PC-9 (cell line): ENCODE data around the gene KCNJ3. TPM values are rescaled to one million over a fixed set of nuclear protein-coding genes. Genes with fewer than 3 reads are reported as not detected.

ENCODE experiments used
- Bru-seq: library from RNA; stranded (reverse); fragments of 400-500 nt; gene quantifications from one replicate; lab custom pipeline; 2021; lab: Mats Ljungman, UMichigan
- BruChase-seq, 2 experiments: library from RNA; stranded (reverse); fragments of 400-500 nt; gene quantifications; one replicate each; lab custom pipeline; 2021; lab: Mats Ljungman, UMichigan
- BruUV-seq: library from RNA; stranded (reverse); fragments of 400-500 nt; replicated peaks from 2 replicates; lab custom pipeline; 2021; lab: Mats Ljungman, UMichigan
- CTCF ChIA-PET: fragments of 300-600 bp; sonication (Branson Sonifier 250); formaldehyde crosslinking; loops from one replicate; lab custom pipeline; 2022; ENCODE audit warnings: antibody characterized with exemption; lab: Charles Lee
- POLR2A ChIA-PET: fragments of 300-600 bp; sonication (Branson Sonifier 250); formaldehyde crosslinking; loops from one replicate; lab custom pipeline; 2022; ENCODE audit warnings: antibody characterized with exemption; ENCODE audit not compliant: unreplicated experiment; lab: Charles Lee
- DNase-seq, 2 experiments: peaks; one replicate each; pipeline versions ENCODE4 v3.0.0 to v3.0.0-alpha.2; 2015 to 2022; ENCODE audit warnings: mixed read lengths in 1 of 2
- H2AFZ ChIP-seq: fragments of 200-600 bp; sonication (generic); 2 replicates; pipeline ENCODE4 v1.8.1; 2017; ENCODE audit warnings: antibody characterized with exemption
- H3F3A ChIP-seq: fragments of 200-600 bp; sonication (generic); 2 replicates; pipeline ENCODE4 v1.8.1; 2017; ENCODE audit warnings: antibody characterized with exemption, mild to moderate bottlenecking, low read depth; ENCODE audit not compliant: insufficient read depth
- H3K27ac ChIP-seq: fragments of 200-600 bp; sonication (generic); 2 replicates; pipeline ENCODE4 v1.6.1; 2016; ENCODE audit warnings: mixed run types
- H3K27me3 ChIP-seq: fragments of 200-600 bp; sonication (generic); 2 replicates; pipeline ENCODE4 v1.6.1; 2016; ENCODE audit warnings: low read depth, mixed run types; ENCODE audit not compliant: insufficient read depth
- H3K36me3 ChIP-seq: fragments of 200-600 bp; sonication (generic); 2 replicates; pipeline ENCODE4 v1.6.1; 2016; ENCODE audit warnings: low read depth, mixed run types
- H3K4me1 ChIP-seq: fragments of 200-600 bp; sonication (generic); replicated peaks from 2 replicates; pipeline ENCODE4 v1.6.1; 2016; ENCODE audit warnings: mixed run types; ENCODE audit not compliant: insufficient read depth
- H3K4me2 ChIP-seq: fragments of 200-600 bp; sonication (generic); 2 replicates; pipeline ENCODE4 v1.6.1; 2017; ENCODE audit warnings: mixed run types
- H3K4me3 ChIP-seq: fragments of 200-600 bp; sonication (generic); 2 replicates; pipeline ENCODE4 v1.6.1; 2016; ENCODE audit warnings: mixed run types
- H3K79me2 ChIP-seq: fragments of 200-600 bp; sonication (generic); 2 replicates; pipeline ENCODE4 v1.6.1; 2017; ENCODE audit warnings: low read depth, mixed run types
- H3K9me2 ChIP-seq: fragments of 200-600 bp; sonication (generic); 2 replicates; pipeline ENCODE4 v1.8.1; 2017; ENCODE audit warnings: mild to moderate bottlenecking; ENCODE audit not compliant: insufficient read depth
- H3K9me3 ChIP-seq: fragments of 200-600 bp; sonication (generic); 2 replicates; pipeline ENCODE4 v1.8.1; 2016; ENCODE audit warnings: low read depth; ENCODE audit not compliant: insufficient read depth
- H4K20me1 ChIP-seq: fragments of 200-600 bp; sonication (generic); 2 replicates; pipeline ENCODE4 v1.8.1; 2017; ENCODE audit not compliant: insufficient read depth
- EZH2 ChIP-seq: fragments of 200-600 bp; sonication (generic); IDR thresholded peaks from 2 replicates; pipeline ENCODE4 v1.8.0; 2017; ENCODE audit warnings: antibody characterized with exemption, low read depth
- intact Hi-C: fragments of 100-400 bp; cut with micrococcal nuclease; formaldehyde crosslinking; loops from one replicate; pipeline ENCODE4 v1.10.0; 2022; ENCODE audit not compliant: unreplicated experiment
- long read RNA-seq: library from polyadenylated mRNA; stranded (forward); transcript quantifications from one replicate; pipeline ENCODE4 v2.0.0, GENCODE V29; 2022
- total RNA-seq: library from RNA; stranded (reverse); gene quantifications from 2 replicates; pipeline ENCODE4 v1.2.3, GENCODE V29; 2021
- TF ChIP-seq, protein P1 (sequence below): fragments of 200-600 bp; sonication (generic); conservative IDR thresholded peaks from 2 replicates; pipeline ENCODE4 v1.6.1; 2017; ENCODE audit warnings: mixed run types, antibody characterized with exemption, mild to moderate bottlenecking, moderate library complexity

KCNJ3 gene, protein sequence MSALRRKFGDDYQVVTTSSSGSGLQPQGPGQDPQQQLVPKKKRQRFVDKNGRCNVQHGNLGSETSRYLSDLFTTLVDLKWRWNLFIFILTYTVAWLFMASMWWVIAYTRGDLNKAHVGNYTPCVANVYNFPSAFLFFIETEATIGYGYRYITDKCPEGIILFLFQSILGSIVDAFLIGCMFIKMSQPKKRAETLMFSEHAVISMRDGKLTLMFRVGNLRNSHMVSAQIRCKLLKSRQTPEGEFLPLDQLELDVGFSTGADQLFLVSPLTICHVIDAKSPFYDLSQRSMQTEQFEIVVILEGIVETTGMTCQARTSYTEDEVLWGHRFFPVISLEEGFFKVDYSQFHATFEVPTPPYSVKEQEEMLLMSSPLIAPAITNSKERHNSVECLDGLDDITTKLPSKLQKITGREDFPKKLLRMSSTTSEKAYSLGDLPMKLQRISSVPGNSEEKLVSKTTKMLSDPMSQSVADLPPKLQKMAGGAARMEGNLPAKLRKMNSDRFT
- total RNA-seq (not detected in 2 replicates), Bru-seq, nascent RNA (percentile 1 among the genes with signal in this experiment), BruChase-seq, experiment 1, labeled RNA remaining after a 2-hour chase (percentile 3 among the genes with signal in this experiment), BruChase-seq, experiment 2, labeled RNA remaining after a 6-hour chase (percentile 1 among the genes with signal in this experiment)
- long read RNA-seq: 0 reads

DNA sequence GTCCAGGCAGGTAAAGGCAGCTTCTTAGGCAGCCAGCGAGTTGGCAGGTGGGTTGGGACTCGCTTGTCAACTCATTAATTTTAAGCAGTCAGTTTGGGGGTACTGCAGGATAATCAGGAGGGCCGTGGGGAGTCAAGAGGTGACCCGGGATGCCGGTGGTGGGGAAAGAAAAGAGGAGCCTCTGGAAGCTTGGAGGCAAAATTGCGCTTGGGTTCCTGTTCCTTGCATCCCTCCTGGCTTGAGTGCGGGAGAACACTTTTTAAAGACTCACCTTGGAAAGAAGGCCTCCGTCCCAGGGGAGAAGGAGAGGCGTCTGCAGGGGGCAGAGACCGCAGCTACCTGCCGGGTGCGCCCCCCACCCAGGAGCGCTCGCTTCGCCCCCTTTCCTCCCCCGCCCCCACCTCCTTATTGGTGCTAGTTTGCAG lies at the start of gene KCNJ3:
Gene KCNJ3 (plus strand): TSS at position 400 of the 425 bp plus-strand sequence. CDS start 81 bp downstream, outside the sequence.
- Histone ChIP-seq H3K9me2 (no peaks in the 10 kb centered on the region), H4K20me1 (no peaks in the 10 kb centered on the region), H3K9me3 (no peaks in the 10 kb centered on the region), H3K4me2 (peak within 1 kb of the TSS; percentile 28; the same call in 1 of the 2 replicates), H3K27ac (no peak within 1 kb of the TSS), H3K27me3 (no peaks in the 10 kb centered on the region), H3K4me1 (no peaks in the 10 kb centered on the region), H3K79me2 (no peaks in the 10 kb centered on the region), H2AFZ (peak within 1 kb of the TSS; percentile 55; the same call in 1 of the 2 replicates), H3F3A (no peaks in the 10 kb centered on the region), H3K36me3 (no peaks in the 10 kb centered on the region), H3K4me3 (no peak within 1 kb of the TSS)
- BruUV-seq: no TSS peak
- CTCF ChIA-PET: no interaction called here
- no peak for DNase-seq
- POLR2A ChIA-PET: no interaction called here
- intact Hi-C loops: no loop called here
- TF ChIP-seq EZH2: no peak
- TF ChIP-seq, protein P1, sequence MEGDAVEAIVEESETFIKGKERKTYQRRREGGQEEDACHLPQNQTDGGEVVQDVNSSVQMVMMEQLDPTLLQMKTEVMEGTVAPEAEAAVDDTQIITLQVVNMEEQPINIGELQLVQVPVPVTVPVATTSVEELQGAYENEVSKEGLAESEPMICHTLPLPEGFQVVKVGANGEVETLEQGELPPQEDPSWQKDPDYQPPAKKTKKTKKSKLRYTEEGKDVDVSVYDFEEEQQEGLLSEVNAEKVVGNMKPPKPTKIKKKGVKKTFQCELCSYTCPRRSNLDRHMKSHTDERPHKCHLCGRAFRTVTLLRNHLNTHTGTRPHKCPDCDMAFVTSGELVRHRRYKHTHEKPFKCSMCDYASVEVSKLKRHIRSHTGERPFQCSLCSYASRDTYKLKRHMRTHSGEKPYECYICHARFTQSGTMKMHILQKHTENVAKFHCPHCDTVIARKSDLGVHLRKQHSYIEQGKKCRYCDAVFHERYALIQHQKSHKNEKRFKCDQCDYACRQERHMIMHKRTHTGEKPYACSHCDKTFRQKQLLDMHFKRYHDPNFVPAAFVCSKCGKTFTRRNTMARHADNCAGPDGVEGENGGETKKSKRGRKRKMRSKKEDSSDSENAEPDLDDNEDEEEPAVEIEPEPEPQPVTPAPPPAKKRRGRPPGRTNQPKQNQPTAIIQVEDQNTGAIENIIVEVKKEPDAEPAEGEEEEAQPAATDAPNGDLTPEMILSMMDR: no peak

DNA sequence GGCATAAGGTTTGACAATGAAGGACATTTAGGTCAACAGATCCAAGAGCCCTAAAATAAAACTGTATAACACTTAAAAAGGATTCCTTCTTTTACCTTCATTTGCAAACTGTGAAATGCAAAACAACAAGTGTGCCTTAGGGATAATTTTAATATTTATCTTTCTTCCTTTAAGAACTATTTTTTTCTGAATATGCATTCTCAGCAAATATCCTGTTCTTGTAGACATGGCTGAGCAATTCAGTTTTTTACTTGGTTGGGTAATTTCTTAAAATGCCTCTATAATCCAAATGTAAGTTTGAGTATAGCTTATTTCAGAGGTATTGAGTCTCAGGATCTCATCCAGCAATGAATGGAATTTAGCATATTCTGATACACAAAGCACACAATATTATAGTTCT lies 43.0 kb upstream of the KCNJ3 start:
- POLR2A ChIA-PET: no interaction called here
- TF ChIP-seq, protein P1: no peak
- no peak for TF ChIP-seq EZH2
- Histone ChIP-seq H3K36me3 (no peaks in the 10 kb centered on the region), H3K4me3 (no peak overlapping the region), H3K4me1 (no peaks in the 10 kb centered on the region), H3F3A (no peaks in the 10 kb centered on the region), H3K79me2 (no peaks in the 10 kb centered on the region), H2AFZ (no peak overlapping the region), H3K27me3 (no peaks in the 10 kb centered on the region), H3K4me2 (no peak overlapping the region), H3K27ac (no peak overlapping the region), H3K9me3 (no peaks in the 10 kb centered on the region), H3K9me2 (no peaks in the 10 kb centered on the region), H4K20me1 (no peaks in the 10 kb centered on the region)
- intact Hi-C loops: no loop called here
- DNase-seq: no peak
- no TSS peak for BruUV-seq
- CTCF ChIA-PET: no interaction called here

DNA sequence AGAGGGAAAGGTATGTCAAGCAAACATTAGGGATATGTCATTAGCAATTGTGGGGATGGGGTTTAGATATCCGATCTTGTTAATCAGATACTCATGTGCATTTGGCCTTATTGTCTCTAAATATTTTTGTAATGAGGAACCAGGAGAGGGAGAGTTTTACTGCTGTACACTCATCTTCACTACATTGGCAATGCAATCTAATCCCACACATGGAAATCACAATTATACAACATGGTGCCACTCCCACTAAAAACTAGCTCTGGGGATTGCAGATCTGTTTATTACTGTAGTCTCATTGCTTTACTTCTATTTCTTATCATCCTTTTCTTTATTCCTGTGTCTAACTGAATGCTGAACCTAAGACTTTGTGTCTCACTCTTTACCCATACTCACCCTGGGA lies 39.6 kb upstream of the KCNJ3 start:
- H2AFZ ChIP-seq: no peak overlapping the region
- no peak for TF ChIP-seq EZH2
- TF ChIP-seq, protein P1: no peak
- no peak overlapping the region for H3K4me2 ChIP-seq
- intact Hi-C loops: no loop called here
- CTCF ChIA-PET: no interaction called here
- H3K4me1 ChIP-seq: no peaks in the 10 kb centered on the region
- DNase-seq: no peak
- H3F3A ChIP-seq: no peaks in the 10 kb centered on the region
- H3K9me3 ChIP-seq: no peaks in the 10 kb centered on the region
- no peaks in the 10 kb centered on the region for H3K36me3 ChIP-seq
- H4K20me1 ChIP-seq: no peaks in the 10 kb centered on the region
- no peaks in the 10 kb centered on the region for H3K9me2 ChIP-seq
- POLR2A ChIA-PET: no interaction called here
- BruUV-seq: no TSS peak
- no peak overlapping the region for H3K27ac ChIP-seq
- H3K4me3 ChIP-seq: no peak overlapping the region
- no peaks in the 10 kb centered on the region for H3K79me2 ChIP-seq
- H3K27me3 ChIP-seq: no peaks in the 10 kb centered on the region
